Measurements from ENCODE around the gene POLDIP3.
"Not testable (repeated sequence)": the region's sequence is repeated elsewhere in the genome, so short reads cannot be mapped to it uniquely, and the experiment has no call there.

POLDIP3 gene

GRCh38 chr22:42608136-42608822 is 6.4 kb downstream of the POLDIP3 start:
- TF ChIP-seq CTCF (IDR thresholded peaks at IDR 0.05; ENCODE audit: low read depth, low read length): no peak
- DNase-seq: no peak
- Histone ChIP-seq H3K36me3 (peaks cover 56% of the 10 kb centered on the region), H3K4me3 (ENCODE audit: low read depth, low read length) (no peak overlapping the region), H3K4me1 (peaks cover 6% of the 10 kb centered on the region; the same call in 1 of the 2 replicates), H3K27me3 (no peaks in the 10 kb centered on the region), H3K9me3 (no peaks in the 10 kb centered on the region)

- H3K4me3 ChIP-seq (ENCODE audit: low read depth, low read length); H3K9me3 ChIP-seq; H3K4me1 ChIP-seq; DNase-seq; H3K27me3 ChIP-seq: not testable (repeated sequence)
- peaks cover 63% of the 10 kb centered on the region for H3K36me3 ChIP-seq
These were observed 7.0 kb downstream of the POLDIP3 start for GRCh38 chr22:42607641-42608040.

GRCh38 chr22:42604403-42604802 is 10.3 kb downstream of the POLDIP3 start:
- peaks cover 75% of the 10 kb centered on the region for H3K36me3 ChIP-seq
- no peak for DNase-seq

GRCh38 chr22:42603427-42603826 is 11.3 kb downstream of the POLDIP3 start:
- no peaks in the 10 kb centered on the region for H3K9me3 ChIP-seq
- H3K4me1 ChIP-seq: no peaks in the 10 kb centered on the region
- no peak for DNase-seq
- no peak overlapping the region for H3K4me3 ChIP-seq (ENCODE audit: low read depth, low read length)
- H3K36me3 ChIP-seq: peaks cover 77% of the 10 kb centered on the region
- H3K27me3 ChIP-seq: no peaks in the 10 kb centered on the region
- no peak for TF ChIP-seq CTCF (IDR thresholded peaks at IDR 0.05; ENCODE audit: low read depth, low read length)

More at GRCh38 chr22:42604403-42604802, 10.3 kb downstream of the POLDIP3 start:
- H3K9me3 ChIP-seq: no peaks in the 10 kb centered on the region
- H3K4me1 ChIP-seq: no peaks in the 10 kb centered on the region
- TF ChIP-seq CTCF (IDR thresholded peaks at IDR 0.05; ENCODE audit: low read depth, low read length): no peak
- H3K27me3 ChIP-seq: no peaks in the 10 kb centered on the region
- H3K4me3 ChIP-seq (ENCODE audit: low read depth, low read length): no peak overlapping the region

- Histone ChIP-seq H3K4me1 (peaks cover under 1% of the 10 kb centered on the region; the same call in 1 of the 2 replicates), H3K4me3 (ENCODE audit: low read depth, low read length) (no peak overlapping the region), H3K9me3 (no peaks in the 10 kb centered on the region), H3K36me3 (peaks cover 79% of the 10 kb centered on the region), H3K27me3 (no peaks in the 10 kb centered on the region)
- no peak for DNase-seq
- no peak for TF ChIP-seq CTCF (IDR thresholded peaks at IDR 0.05; ENCODE audit: low read depth, low read length)
These were observed 12.2 kb downstream of the POLDIP3 start for GRCh38 chr22:42602470-42602869.

GRCh38 chr22:42601879-42602465 is 12.7 kb downstream of the POLDIP3 start:
- Histone ChIP-seq H3K27me3 (no peaks in the 10 kb centered on the region), H3K9me3 (no peaks in the 10 kb centered on the region), H3K4me1 (peaks cover 6% of the 10 kb centered on the region), H3K36me3 (peaks cover 78% of the 10 kb centered on the region), H3K4me3 (ENCODE audit: low read depth, low read length) (no peak overlapping the region)
- TF ChIP-seq CTCF (IDR thresholded peaks at IDR 0.05; ENCODE audit: low read depth, low read length): no peak
- DNase-seq: no peak

Measured in BE2C (cell line).